PC-9 (cell line): ENCODE measurements around the gene PRDM16.

Experiments used
- CTCF ChIP-seq: fragments of 200-600 bp; sonication (generic); conservative IDR thresholded peaks from 2 replicates; pipeline ENCODE4 v1.6.1; 2017; ENCODE audit warnings: mixed run types, antibody characterized with exemption, mild to moderate bottlenecking, moderate library complexity
- EZH2 ChIP-seq: fragments of 200-600 bp; sonication (generic); IDR thresholded peaks from 2 replicates; pipeline ENCODE4 v1.8.0; 2017; ENCODE audit warnings: antibody characterized with exemption, low read depth

- TF ChIP-seq CTCF (no peak), EZH2 (no peak)
Observed at GRCh38 chr1:3026581-3027391, 42.2 kb upstream of the PRDM16 start.
